NCI-H2196 (cell line): ENCODE data around the gene DAAM2.

Experiments used
- DNase-seq: peaks from one replicate; lab custom pipeline; 2025; ENCODE audit not compliant: unreplicated experiment; lab: John Stamatoyannopoulos, UW

The DAAM2 gene

DNA sequence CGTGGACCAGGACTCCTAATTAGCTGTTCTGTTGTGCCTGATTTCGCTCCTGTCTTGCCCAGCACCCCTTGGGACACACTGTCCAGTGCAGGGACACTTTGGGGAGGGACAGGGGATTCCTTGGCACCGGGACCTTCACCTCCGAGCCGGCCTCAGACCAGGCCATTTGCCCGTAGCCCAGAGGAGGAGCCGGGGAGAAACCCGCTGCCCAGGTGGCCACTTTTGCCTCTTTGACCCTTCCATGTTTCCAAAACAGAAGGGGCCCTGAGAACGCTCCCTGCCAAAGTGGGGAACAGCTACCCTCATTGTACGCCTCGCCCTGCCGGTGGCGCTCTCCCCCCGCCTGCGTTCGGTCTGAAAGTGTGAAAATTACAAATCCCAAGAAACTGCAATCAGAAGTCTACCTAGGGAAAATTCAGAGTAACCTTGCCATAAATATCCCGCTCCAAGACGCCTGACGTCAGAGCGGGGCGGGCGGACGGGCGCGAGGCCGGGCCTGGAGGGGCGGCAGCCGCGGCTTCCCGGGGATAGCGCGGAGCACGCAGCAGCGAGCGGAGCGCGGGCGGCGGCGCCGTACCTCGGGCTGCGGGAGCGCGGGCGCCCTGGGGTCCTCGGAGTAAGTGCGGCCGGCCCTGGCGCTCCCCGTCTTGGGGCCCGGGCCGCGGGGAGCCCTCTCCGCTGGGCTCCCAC lies at the start of gene DAAM2:
TSS of gene DAAM2 (plus strand) at position 527 of the 690 bp plus-strand sequence. CDS start 63,927 bp downstream, outside the sequence.
- peak; percentile 10 for DNase-seq

- DNase-seq, result no peak
Measured at GRCh38 chr6:39746795-39747194, 45.4 kb upstream of the DAAM2 start.

DNA sequence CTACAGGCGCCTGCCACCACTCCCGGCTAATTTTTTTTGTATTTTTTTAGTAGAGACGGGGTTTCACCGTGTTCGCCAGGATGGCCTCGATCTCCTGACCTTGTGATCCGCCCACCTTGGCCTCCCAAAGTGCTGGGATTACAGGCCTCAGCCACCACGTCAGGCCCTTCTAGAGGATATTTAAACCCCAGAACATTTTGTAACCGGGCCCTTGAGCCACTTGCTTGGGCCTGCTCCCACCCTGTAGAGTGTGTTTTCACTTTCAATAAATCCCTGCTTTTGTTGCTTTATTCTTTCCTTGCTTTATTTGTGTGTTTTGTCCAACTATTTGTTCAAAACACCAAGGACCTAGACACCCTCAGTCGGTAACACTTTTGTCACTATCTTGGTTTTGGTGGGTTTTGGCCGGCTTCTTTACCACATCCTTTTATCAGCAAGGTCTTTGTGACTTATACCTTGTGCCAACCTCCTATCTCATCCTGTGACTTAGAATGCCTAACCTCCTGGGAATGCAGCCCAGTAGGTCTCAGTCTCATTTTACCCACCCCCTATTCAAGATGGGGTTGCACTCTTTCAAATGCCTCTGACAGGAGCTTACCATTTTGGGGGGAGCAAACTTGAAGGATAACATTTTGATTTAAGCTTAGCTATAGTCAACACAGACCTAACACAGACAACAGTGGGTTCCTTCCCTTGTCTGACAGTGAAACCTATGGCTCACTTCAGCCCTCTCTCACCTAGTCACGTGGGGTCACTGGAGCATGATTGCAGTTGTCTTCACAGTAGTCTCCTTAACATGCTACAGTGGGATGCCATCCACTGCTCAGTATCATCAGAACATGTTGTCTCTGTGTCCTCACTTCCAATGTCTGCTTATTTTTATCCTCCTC lies 39.1 kb upstream of the DAAM2 start:
- DNase-seq, result no peak

DNA sequence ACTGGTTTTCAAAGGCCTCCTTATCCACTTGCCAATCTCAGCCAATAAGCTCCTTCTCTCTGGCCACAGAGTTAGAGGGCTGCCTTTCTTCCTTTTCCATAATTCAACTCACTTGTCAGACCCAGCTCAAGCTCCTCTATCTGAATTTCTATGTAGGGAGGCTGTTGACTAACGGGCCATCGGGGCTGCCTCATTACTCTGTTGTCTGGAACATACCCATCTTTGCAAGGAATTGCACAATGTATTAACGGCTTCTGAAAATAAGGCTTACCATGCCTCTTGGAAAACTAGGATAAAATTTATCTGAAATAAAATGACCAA lies 38.5 kb upstream of the DAAM2 start:
- DNase-seq, result no peak

GRCh38 chr6:39754514-39755115 lies 37.6 kb upstream of the DAAM2 start:
- DNase-seq, result no peak

DNA sequence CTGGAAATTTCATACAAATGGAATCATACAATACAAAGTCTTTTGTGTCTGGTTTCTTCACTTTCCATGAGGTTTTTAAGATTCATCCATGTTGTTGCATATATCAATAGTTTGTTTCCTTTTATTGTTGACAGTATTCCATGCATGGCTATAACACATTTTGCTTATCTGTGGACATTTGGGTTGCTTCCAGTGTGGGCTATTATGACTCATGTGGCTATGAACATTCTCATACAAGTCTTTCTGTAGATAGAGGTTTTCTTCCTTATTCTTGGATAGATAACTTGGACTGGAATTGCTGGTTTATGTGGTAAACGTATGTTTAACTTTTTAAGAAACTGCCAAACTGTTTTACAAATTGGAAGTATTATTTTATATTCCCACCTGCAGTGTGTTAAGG lies 36.9 kb upstream of the DAAM2 start:
- no peak for DNase-seq

- DNase-seq, result no peak
Measured at GRCh38 chr6:39756582-39756981, 35.6 kb upstream of the DAAM2 start.

DNA sequence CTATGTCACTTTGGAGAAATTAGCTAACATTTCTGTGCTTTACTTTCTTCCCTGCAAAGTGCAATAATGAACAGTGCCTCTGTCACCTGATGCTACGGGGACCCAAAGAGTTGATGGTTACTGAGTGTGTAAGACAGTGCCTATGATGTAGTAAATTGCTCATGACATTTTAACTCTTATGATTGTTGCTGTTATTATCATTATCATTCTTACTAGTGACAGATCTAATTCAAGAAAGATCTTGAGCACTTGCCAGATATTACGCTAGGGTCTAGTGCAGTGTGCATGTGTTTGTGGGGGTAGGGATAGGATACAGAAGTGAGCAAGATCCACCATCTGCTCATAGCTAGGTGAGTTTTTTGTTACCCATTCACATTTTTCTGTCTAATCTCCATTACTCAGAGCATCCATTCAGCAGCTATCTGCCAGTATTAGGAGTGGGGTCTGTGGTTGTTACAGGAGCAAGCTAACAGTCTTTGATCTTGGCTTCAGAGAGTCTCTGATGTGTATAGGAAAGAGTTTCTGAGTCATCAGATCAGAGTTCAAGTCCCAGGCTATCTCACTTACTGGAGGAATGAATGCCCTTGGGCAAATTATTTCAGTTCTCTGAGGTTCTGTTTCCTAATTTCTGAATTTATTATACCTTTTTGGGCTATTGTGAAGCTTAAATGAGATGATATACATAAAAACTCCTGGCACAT lies 33.1 kb upstream of the DAAM2 start:
- no peak for DNase-seq

DNA sequence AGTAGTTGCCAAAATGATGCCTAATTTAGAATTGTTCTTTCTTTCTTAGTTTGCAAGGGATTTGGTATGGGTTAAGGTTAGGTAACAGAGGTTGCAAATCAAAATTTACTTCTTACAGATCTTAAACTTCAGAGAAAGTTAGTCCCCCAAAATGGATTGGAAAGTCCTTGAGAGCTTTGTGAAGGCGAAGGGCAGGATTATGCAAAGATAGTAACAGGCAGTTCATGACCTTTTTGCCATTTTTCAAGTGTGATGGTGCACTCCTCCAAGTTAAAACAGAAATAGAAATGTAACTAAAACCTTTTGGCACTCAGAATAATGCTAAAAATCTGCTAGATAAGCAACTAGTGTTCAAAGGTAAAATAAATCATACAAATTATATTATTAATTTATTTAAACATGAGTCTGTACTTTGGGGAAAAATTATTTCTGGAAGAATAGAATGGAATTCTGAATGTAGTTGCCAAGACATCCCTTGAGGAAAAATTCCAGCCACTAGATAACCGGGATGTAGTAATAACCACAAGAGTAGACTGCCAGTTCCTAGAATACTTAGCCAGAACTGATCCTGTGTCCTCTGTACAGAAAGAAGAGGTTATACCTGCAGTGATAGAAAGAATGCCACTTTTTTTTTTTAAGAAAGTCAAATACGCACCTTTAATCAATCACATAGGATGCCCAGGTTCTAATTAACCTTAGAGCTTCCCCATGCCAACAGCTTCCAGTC lies 31.8 kb upstream of the DAAM2 start:
- no peak for DNase-seq

DNA sequence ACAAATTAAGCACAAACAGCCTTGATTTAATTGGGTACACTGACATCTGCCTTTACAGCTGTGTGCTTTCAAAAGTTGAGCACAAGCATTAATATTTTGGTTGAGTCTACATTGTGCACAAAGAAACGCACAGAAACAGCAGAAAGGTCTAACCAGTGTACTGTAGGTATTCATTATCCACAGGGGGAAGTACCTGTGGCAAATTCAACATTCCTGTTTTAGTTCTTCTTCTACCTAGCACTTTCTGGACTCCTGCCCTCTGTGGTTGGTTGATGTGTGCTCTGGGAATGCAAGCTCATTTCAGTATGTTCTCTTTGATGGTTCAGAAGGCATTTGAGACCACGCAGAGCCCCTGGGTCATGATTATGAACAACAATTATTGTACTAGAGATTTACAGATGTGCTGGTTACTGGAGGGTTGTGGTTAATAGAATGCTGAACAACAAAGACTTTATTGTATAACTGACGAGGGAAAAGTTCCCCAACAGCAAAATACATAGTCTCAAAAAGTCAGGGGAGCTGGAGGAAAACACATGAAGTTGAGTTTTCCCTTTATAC lies 26.6 kb upstream of the DAAM2 start:
- no peak for DNase-seq

- DNase-seq, result no peak
Measured at GRCh38 chr6:39769012-39769411, 23.2 kb upstream of the DAAM2 start.

DNA sequence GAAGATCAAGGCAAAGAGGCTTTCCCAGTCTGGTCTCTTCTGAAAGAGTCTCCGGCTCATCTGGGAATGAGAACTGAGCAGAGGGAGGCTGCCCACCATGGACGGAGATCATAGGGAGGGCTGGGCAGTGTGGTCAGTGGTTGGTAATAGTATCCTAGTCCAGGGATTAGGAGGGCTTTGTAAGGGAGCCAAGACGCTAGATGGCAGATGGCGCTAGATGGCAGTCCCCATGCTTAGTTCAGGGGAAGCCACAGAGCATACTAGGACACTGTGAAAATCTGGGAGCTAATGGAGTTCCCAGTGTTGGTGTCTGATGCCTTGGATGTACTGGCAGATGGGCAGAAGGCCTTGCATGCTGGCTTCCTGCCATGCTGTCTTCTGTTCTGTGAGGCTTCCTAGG lies 21.7 kb upstream of the DAAM2 start:
- DNase-seq, result no peak

- no peak for DNase-seq
Measured at GRCh38 chr6:39772559-39773273, 19.5 kb upstream of the DAAM2 start.

DNA sequence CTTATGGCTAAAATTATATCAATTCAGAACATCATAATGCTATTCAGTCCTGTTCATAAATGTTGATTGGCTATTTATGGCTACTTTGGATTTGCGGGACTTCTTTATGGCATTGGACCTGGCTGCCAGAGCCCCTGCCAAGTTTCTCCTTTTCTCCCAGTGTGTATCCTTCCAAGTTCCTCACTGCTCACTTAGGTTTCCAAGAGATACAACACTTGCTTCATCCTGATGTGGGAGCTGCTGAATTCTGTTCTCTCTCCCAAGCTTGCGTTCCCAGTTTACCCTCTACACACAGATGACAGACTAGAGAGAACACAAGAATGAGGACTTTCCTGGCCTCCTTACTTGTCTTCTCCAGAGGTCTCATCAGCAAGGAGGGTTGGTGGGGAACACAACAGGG lies 18.4 kb upstream of the DAAM2 start:
- DNase-seq, result no peak

GRCh38 chr6:39776581-39776980 lies 15.6 kb upstream of the DAAM2 start:
- no peak for DNase-seq

- no peak for DNase-seq
Measured at GRCh38 chr6:39777218-39777617, 15.0 kb upstream of the DAAM2 start.

DNA sequence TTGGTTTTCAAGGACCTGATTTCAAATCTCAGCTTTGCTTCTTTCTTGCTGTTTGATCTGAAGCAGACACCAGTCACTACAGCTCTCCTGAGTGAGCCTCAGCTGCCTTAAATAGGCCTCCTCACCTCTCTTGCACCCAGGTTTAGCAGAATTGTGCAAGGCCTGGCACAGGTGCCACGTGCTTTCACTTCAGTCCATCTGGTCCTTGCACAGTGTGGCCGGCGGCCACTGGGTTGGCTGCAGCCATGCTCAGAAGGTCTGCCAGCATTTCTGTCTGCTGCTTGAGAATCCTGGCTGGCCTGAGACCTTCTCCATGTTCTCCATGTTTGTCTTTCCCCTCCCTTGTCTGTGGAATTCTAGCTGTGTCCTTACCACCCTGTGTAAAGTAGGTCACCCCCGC lies 14.5 kb upstream of the DAAM2 start:
- DNase-seq, result no peak

GRCh38 chr6:39778581-39779255 lies 13.5 kb upstream of the DAAM2 start:
- DNase-seq, result no peak

- no peak for DNase-seq
Measured at GRCh38 chr6:39785281-39785680, 6.9 kb upstream of the DAAM2 start.
